K562 (cell line): ENCODE results near the gene POLR3GL. TPM values are rescaled to one million over a fixed set of nuclear protein-coding genes. Genes with fewer than 3 reads are reported as not detected.
A peak's percentile ranks its signal among the peaks of the same experiment; 100 is the strongest.

ENCODE experiments used
- ARNT ChIP-seq, 2 experiments: fragments of 450-650 bp; IDR thresholded peaks; 2 replicates each; pipeline ENCODE4 v1.6.1; 2016; ENCODE audit warnings: mild to moderate bottlenecking in 1 of 2
- CSDE1 ChIP-seq, 2 experiments: fragments of 450-650 bp; IDR thresholded peaks; 2 replicates each; pipeline ENCODE4 v1.6.1; 2016; ENCODE audit warnings: mild to moderate bottlenecking in 1 of 2
- E2F3 ChIP-seq: fragments of 250-450 bp; sonication (Bioruptor Pico); IDR thresholded peaks from 2 replicates; pipeline ENCODE4 v1.4.0; 2020; ENCODE audit warnings: mild to moderate bottlenecking
- E2F6 ChIP-seq, 2 experiments: IDR thresholded peaks; 2 replicates each; pipeline ENCODE4 v1.6.1; 2011; ENCODE audit warnings: borderline replicate concordance in 1 of 2, control low read depth in 1 of 2, low read depth in 1 of 2, low read length in 1 of 2, mild to moderate bottlenecking in 1 of 2, mixed read lengths in 1 of 2, moderate library complexity in 1 of 2; ENCODE audit not compliant: insufficient read depth in 1 of 2, insufficient read length in 1 of 2, poor library complexity in 1 of 2, severe bottlenecking in 1 of 2; ENCODE audit errors: extremely low read depth in 1 of 2
- GTF2F1 ChIP-seq: IDR thresholded peaks from 2 replicates; pipeline ENCODE4 v1.6.1; 2011; ENCODE audit warnings: low read depth, low read length, improper control_type of control experiment
- MAFF ChIP-seq: IDR thresholded peaks from 2 replicates; pipeline ENCODE4 v1.6.1; 2012; ENCODE audit warnings: low read length, improper control_type of control experiment
- NCOA6 ChIP-seq: fragments of 450-650 bp; IDR thresholded peaks from 2 replicates; pipeline ENCODE4 v1.6.1; 2017; ENCODE audit warnings: mild to moderate bottlenecking
- NFIX ChIP-seq: fragments of 250-450 bp; sonication (Bioruptor Pico); IDR thresholded peaks from 2 replicates; pipeline ENCODE4 v1.4.0; 2020; ENCODE audit warnings: low read depth, mild to moderate bottlenecking, moderate library complexity
- NRF1 ChIP-seq, 2 experiments: fragments of 450-650 bp; IDR thresholded peaks in 1 of 2; conservative IDR thresholded peaks in 1 of 2; 2 replicates each; pipeline ENCODE4 v1.6.1; 2014; ENCODE audit warnings: mild to moderate bottlenecking in 2 of 2
- PCBP1 ChIP-seq: fragments of 200-400 bp; formaldehyde crosslinking; IDR thresholded peaks from 2 replicates; pipeline ENCODE4 v1.6.1; 2018; ENCODE audit warnings: mild to moderate bottlenecking, low read depth, low read length; ENCODE audit not compliant: poor library complexity, severe bottlenecking
- PREB ChIP-seq: sonication (generic); formaldehyde crosslinking; IDR thresholded peaks from 2 replicates; pipeline ENCODE4 v1.8.1; 2023; ENCODE audit warnings: mild to moderate bottlenecking, missing genetic modification reagents
- RBFOX2 ChIP-seq: fragments of 200-400 bp; formaldehyde crosslinking; IDR thresholded peaks from 2 replicates; pipeline ENCODE4 v1.6.1; 2017; ENCODE audit warnings: low read depth, mild to moderate bottlenecking, low read length, moderate library complexity
- RBM25 ChIP-seq: fragments of 200-400 bp; formaldehyde crosslinking; IDR thresholded peaks from 2 replicates; pipeline ENCODE4 v1.6.1; 2018; ENCODE audit warnings: low read length, low read depth, moderate library complexity; ENCODE audit not compliant: severe bottlenecking
- STAT5B ChIP-seq: fragments of 250-450 bp; sonication (Bioruptor Pico); IDR thresholded peaks from 2 replicates; pipeline ENCODE4 v1.8.0; 2021; ENCODE audit warnings: mild to moderate bottlenecking, inconsistent platforms
- TAF9B ChIP-seq: fragments of 450-650 bp; IDR thresholded peaks from 2 replicates; pipeline ENCODE4 v1.6.1; 2018; ENCODE audit warnings: mild to moderate bottlenecking; ENCODE audit not compliant: partially characterized antibody
- TCF15 ChIP-seq: fragments of 250-450 bp; sonication (Bioruptor Pico); IDR thresholded peaks from 2 replicates; pipeline ENCODE4 v1.8.0; 2022; ENCODE audit warnings: moderate library complexity, mild to moderate bottlenecking, inconsistent platforms
- USF1 ChIP-seq: sonication (generic); formaldehyde crosslinking; IDR thresholded peaks from 2 replicates; pipeline ENCODE4 v1.9.0; 2022; ENCODE audit warnings: mild to moderate bottlenecking, missing genetic modification reagents
- XRCC4 ChIP-seq: IDR thresholded peaks from one replicate; pipeline ENCODE4 v1.6.1; 2011; ENCODE audit not compliant: insufficient read depth, insufficient read length; ENCODE audit errors: extremely low read depth
- YBX1 ChIP-seq: fragments of 450-650 bp; IDR thresholded peaks from 2 replicates; pipeline ENCODE4 v1.7.1; 2016; ENCODE audit warnings: mild to moderate bottlenecking
- ZNF23 ChIP-seq: fragments of 250-450 bp; sonication (Bioruptor Pico); IDR thresholded peaks from 2 replicates; pipeline ENCODE4 v1.4.0; 2020; ENCODE audit warnings: mild to moderate bottlenecking
- ZNF586 ChIP-seq: fragments of 450-650 bp; formaldehyde crosslinking; conservative IDR thresholded peaks from 2 replicates; pipeline ENCODE4 v1.4.0; 2020; ENCODE audit warnings: mild to moderate bottlenecking, moderate library complexity
- ZNF766 ChIP-seq: fragments of 200-800 bp; sonication (Bioruptor generic); conservative IDR thresholded peaks from 2 replicates; pipeline ENCODE4 v1.6.1; 2016; ENCODE audit warnings: missing genetic modification characterization, missing compliant biosample characterization
- polyA plus RNA-seq, 8 experiments: library from polyadenylated mRNA; depleted of rRNA in 4 of 8; stranded (reverse) in 5 of 8; unstranded in 3 of 8; fragments of >200 nt; fragmentation: Nextera tagmentation in 2 of 8; fragmentation: Illumina TruSeq in 1 of 8; extraction: Ambion mirVana in 2 of 8; extraction: Trizol in 1 of 8; gene quantifications; 2 replicates each; pipeline versions ENCODE4 v1.2.1 to v1.2.3, GENCODE V29; 2011 to 2014; ENCODE audit warnings: inconsistent platforms in 1 of 8, missing spikeins in 1 of 8
- total RNA-seq, 7 experiments: library from RNA; depleted of rRNA in 6 of 7; stranded (reverse); fragments of >200 nt in 6 of 7; fragmentation: Illumina TruSeq in 2 of 7; extraction: Trizol in 2 of 7; gene quantifications; 2 replicates each; pipeline versions ENCODE4 v1.2.1 to v1.2.3, GENCODE V29; 2011 to 2021; ENCODE audit warnings: low replicate concordance in 1 of 7
- TF ChIP-seq, protein P1 (sequence below): sonication (generic); formaldehyde crosslinking; IDR thresholded peaks from 2 replicates; pipeline ENCODE4 v1.8.0; 2023; ENCODE audit warnings: mild to moderate bottlenecking, missing genetic modification reagents
- TF ChIP-seq, protein P2 (sequence below): sonication (generic); formaldehyde crosslinking; IDR thresholded peaks from 2 replicates; pipeline ENCODE4 v1.8.0; 2022; ENCODE audit warnings: missing genetic modification reagents, mild to moderate bottlenecking, moderate library complexity, borderline replicate concordance

POLR3GL gene
- total and polyA plus RNA-seq, 9 of the 15 experiments (the other 6 are each of a cell fraction or from before 2014, with no cell fraction given), result 14.6 to 48.4 (median 38.2) TPM

GRCh38 chr1:145991735-145992412 lies 27.4 kb downstream of the POLR3GL start (continued):
- TF ChIP-seq E2F6 (IDR thresholded peaks at IDR 0.05; ENCODE audit: borderline replicate concordance in 1 of 2, extremely low read depth in 1 of 2, insufficient read depth in 1 of 2, insufficient read length in 1 of 2, low read depth in 1 of 2, low read length in 1 of 2, poor library complexity in 1 of 2, severe bottlenecking in 1 of 2), result no peak
- TF ChIP-seq XRCC4, result no peak
- no peak for TF ChIP-seq CSDE1 (IDR thresholded peaks at IDR 0.05)
- TF ChIP-seq, protein P1, sequence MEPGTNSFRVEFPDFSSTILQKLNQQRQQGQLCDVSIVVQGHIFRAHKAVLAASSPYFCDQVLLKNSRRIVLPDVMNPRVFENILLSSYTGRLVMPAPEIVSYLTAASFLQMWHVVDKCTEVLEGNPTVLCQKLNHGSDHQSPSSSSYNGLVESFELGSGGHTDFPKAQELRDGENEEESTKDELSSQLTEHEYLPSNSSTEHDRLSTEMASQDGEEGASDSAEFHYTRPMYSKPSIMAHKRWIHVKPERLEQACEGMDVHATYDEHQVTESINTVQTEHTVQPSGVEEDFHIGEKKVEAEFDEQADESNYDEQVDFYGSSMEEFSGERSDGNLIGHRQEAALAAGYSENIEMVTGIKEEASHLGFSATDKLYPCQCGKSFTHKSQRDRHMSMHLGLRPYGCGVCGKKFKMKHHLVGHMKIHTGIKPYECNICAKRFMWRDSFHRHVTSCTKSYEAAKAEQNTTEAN (CRISPR knock-in tag), result no peak
- no peak for TF ChIP-seq PCBP1
- no peak for TF ChIP-seq USF1 (CRISPR knock-in tag)
- TF ChIP-seq MAFF, result peak; percentile 15; the same call in 1 of the 2 replicates
- TF ChIP-seq NCOA6, result no peak
- peak; percentile 96 for TF ChIP-seq ZNF586 (CRISPR knock-in tag)
- no peak for TF ChIP-seq ARNT (IDR thresholded peaks at IDR 0.05)
- TF ChIP-seq ZNF766, result no peak
- no peak for TF ChIP-seq RBM25
- no peak for TF ChIP-seq NFIX (CRISPR knock-in tag)
- no peak for TF ChIP-seq PREB
- TF ChIP-seq RBFOX2, result peak; percentile 70
- TF ChIP-seq TAF9B, result no peak
- no peak for TF ChIP-seq GTF2F1
- TF ChIP-seq ZNF23 (CRISPR knock-in tag), result no peak
- TF ChIP-seq YBX1, result no peak
- TF ChIP-seq NRF1 (conservative IDR thresholded peaks at IDR 0.05 in 1 of 2, IDR thresholded peaks at IDR 0.05 in 1 of 2), result no peak
- TF ChIP-seq TCF15 (CRISPR knock-in tag), result no peak
- TF ChIP-seq, protein P2, sequence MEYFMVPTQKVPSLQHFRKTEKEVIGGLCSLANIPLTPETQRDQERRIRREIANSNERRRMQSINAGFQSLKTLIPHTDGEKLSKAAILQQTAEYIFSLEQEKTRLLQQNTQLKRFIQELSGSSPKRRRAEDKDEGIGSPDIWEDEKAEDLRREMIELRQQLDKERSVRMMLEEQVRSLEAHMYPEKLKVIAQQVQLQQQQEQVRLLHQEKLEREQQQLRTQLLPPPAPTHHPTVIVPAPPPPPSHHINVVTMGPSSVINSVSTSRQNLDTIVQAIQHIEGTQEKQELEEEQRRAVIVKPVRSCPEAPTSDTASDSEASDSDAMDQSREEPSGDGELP (CRISPR knock-in tag), result no peak
- peak; percentile 66; the same call in 1 of the 2 replicates for TF ChIP-seq E2F3 (CRISPR knock-in tag)
- TF ChIP-seq STAT5B (CRISPR knock-in tag), result no peak
